HCT116 (cell line): Measurements from ENCODE around the gene CALCOCO2. TPM values are rescaled to one million over a fixed set of nuclear protein-coding genes. Genes with fewer than 3 reads are reported as not detected.

Source experiments
- ATAC-seq: fragments of 200-7000 bp; cut with Tn5 transposase; 2 replicates; pipeline ENCODE4 v1.9.1; 2020; ENCODE audit warnings: mild to moderate bottlenecking, moderate library complexity
- BruUV-seq: library from RNA; stranded (reverse); fragments of 400-500 nt; replicated peaks from 2 replicates; lab custom pipeline; 2021; lab: Mats Ljungman, UMichigan
- CTCF ChIA-PET: fragments of 300-600 bp; sonication (Branson Sonifier 250); formaldehyde crosslinking; loops from one replicate; lab custom pipeline; 2021; ENCODE audit warnings: antibody characterized with exemption; lab: Charles Lee
- POLR2A ChIA-PET: fragments of 300-600, 350-600 bp; sonication (Branson Sonifier 250); formaldehyde crosslinking; loops from one replicate; lab custom pipeline; 2021; ENCODE audit warnings: antibody characterized with exemption; lab: Charles Lee
- RAD21 ChIA-PET, 2 experiments: fragments of 300-600 bp; sonication (Branson Sonifier 250); formaldehyde crosslinking; loops; one replicate each; lab custom pipeline; 2023; ENCODE audit warnings: low total read pairs in 2 of 2; ENCODE audit not compliant: uncharacterized antibody in 2 of 2, unreplicated experiment in 2 of 2, low non-redundant PET in 1 of 2; lab: Charles Lee
- DNase-seq: peaks from one replicate; pipeline ENCODE4 v3.0.0-alpha.2; 2010; ENCODE audit warnings: low read depth, low spot score
- H2AFZ ChIP-seq: fragments of 200-600 bp; shearing (Covaris generic), sonication (generic); 2 replicates; pipeline ENCODE4 v1.6.1; 2017; ENCODE audit warnings: low read depth, mixed run types, mixed read lengths, antibody characterized with exemption, low read length; ENCODE audit not compliant: poor library complexity, severe bottlenecking
- H3K27ac ChIP-seq: 2 replicates; pipeline ENCODE4 v1.5.1; 2012; ENCODE audit warnings: low read depth, low read length
- H3K27me3 ChIP-seq: fragments of 200-600 bp; sonication (generic); 2 replicates; pipeline ENCODE4 v1.6.1; 2016; ENCODE audit warnings: mixed run types, low read length, mixed read lengths; ENCODE audit not compliant: insufficient read depth
- H3K36me3 ChIP-seq, 2 experiments: fragments of 200-500 bp in 1 of 2; fragments of 200-600 bp in 1 of 2; sonication (Bioruptor generic) in 1 of 2; sonication (generic) in 1 of 2; 2 replicates each; pipeline versions ENCODE4 v1.5.1 to v1.6.1; 2014 to 2016; ENCODE audit warnings: low read length in 2 of 2, inconsistent platforms in 1 of 2, mixed read lengths in 1 of 2, mixed run types in 1 of 2; ENCODE audit not compliant: insufficient read depth in 2 of 2, control insufficient read depth in 1 of 2
- H3K4me1 ChIP-seq, 2 experiments: fragments of 200-600 bp in 1 of 2; sonication (generic) in 1 of 2; 2 replicates each; pipeline versions ENCODE4 v1.5.1 to v1.6.1; 2012 to 2017; ENCODE audit warnings: low read length in 2 of 2, inconsistent platforms in 1 of 2, mild to moderate bottlenecking in 1 of 2, mixed read lengths in 1 of 2, mixed run types in 1 of 2, moderate library complexity in 1 of 2; ENCODE audit not compliant: insufficient read depth in 2 of 2, control insufficient read depth in 1 of 2
- H3K4me2 ChIP-seq: fragments of 200-600 bp; sonication (generic); 2 replicates; pipeline ENCODE4 v1.6.1; 2017; ENCODE audit warnings: mixed run types, low read length, mixed read lengths
- H3K4me3 ChIP-seq, 2 experiments: fragments of 200-600 bp in 1 of 2; sonication (generic) in 1 of 2; replicated peaks in 1 of 2; 2 replicates each; pipeline ENCODE4 v1.5.1; 2011 to 2016; ENCODE audit warnings: low read length in 2 of 2, control low read depth in 1 of 2, low read depth in 1 of 2, mild to moderate bottlenecking in 1 of 2, mixed read lengths in 1 of 2, mixed run types in 1 of 2
- H3K79me2 ChIP-seq: fragments of 200-600 bp; sonication (generic); 2 replicates; pipeline ENCODE4 v1.6.1; 2017; ENCODE audit warnings: mild to moderate bottlenecking, mixed run types, low read length, moderate library complexity, mixed read lengths; ENCODE audit not compliant: insufficient read depth
- H3K9ac ChIP-seq: fragments of 200-600 bp; sonication (generic); 2 replicates; pipeline ENCODE4 v1.6.1; 2016; ENCODE audit warnings: low read length, mixed read lengths
- H3K9me2 ChIP-seq: fragments of 200-600 bp; sonication (generic), shearing (Covaris generic); 2 replicates; pipeline ENCODE4 v1.6.1; 2017; ENCODE audit warnings: mixed run types, mild to moderate bottlenecking, moderate library complexity; ENCODE audit not compliant: insufficient read depth
- H3K9me3 ChIP-seq, 2 experiments: fragments of 200-500 bp in 1 of 2; fragments of 200-600 bp in 1 of 2; sonication (Bioruptor generic) in 1 of 2; sonication (generic) in 1 of 2; 2 replicates each; pipeline ENCODE4 v1.6.1; 2014 to 2017; ENCODE audit warnings: low read length in 2 of 2, mixed read lengths in 2 of 2, inconsistent platforms in 1 of 2, low read depth in 1 of 2, mild to moderate bottlenecking in 1 of 2, mixed run types in 1 of 2, moderate library complexity in 1 of 2; ENCODE audit not compliant: control insufficient read depth in 1 of 2, insufficient read depth in 1 of 2
- H4K20me1 ChIP-seq: fragments of 200-600 bp; sonication (generic), shearing (Covaris generic); 2 replicates; pipeline ENCODE4 v1.6.1; 2017; ENCODE audit warnings: mixed run types, mild to moderate bottlenecking, moderate library complexity; ENCODE audit not compliant: insufficient read depth
- CEBPB ChIP-seq: IDR thresholded peaks from 2 replicates; pipeline ENCODE4 v1.6.1; 2012; ENCODE audit warnings: low read depth
- EZH2 ChIP-seq: fragments of 200-600 bp; sonication (generic); IDR thresholded peaks from 2 replicates; pipeline ENCODE4 v1.6.1; 2017; ENCODE audit warnings: antibody characterized with exemption, mixed run types
- EZH2phosphoT487 ChIP-seq: fragments of 200-600 bp; IDR thresholded peaks from 2 replicates; pipeline ENCODE4 v1.6.1; 2018; ENCODE audit warnings: antibody characterized with exemption, borderline replicate concordance
- FOSL1 ChIP-seq: IDR thresholded peaks from 2 replicates; pipeline ENCODE4 v1.6.1; 2012; ENCODE audit warnings: low read depth
- JUND ChIP-seq: IDR thresholded peaks from 2 replicates; pipeline ENCODE4 v1.6.1; 2012
- SIN3A ChIP-seq: IDR thresholded peaks from 2 replicates; pipeline ENCODE4 v1.6.1; 2012; ENCODE audit warnings: low read depth
- SRF ChIP-seq: IDR thresholded peaks from 2 replicates; pipeline ENCODE4 v1.6.1; 2012; ENCODE audit warnings: low read depth
- TCF7L2 ChIP-seq: IDR thresholded peaks from 2 replicates; pipeline ENCODE4 v1.7.0; 2011; ENCODE audit warnings: borderline replicate concordance, inconsistent platforms; ENCODE audit not compliant: insufficient read depth, insufficient read length; ENCODE audit errors: extremely low read depth
- YY1 ChIP-seq: IDR thresholded peaks from 2 replicates; pipeline ENCODE4 v1.6.1; 2011; ENCODE audit warnings: low read length, low read depth, moderate library complexity, mild to moderate bottlenecking; ENCODE audit not compliant: insufficient replicate concordance; ENCODE audit errors: extremely low read depth
- ZNF274 ChIP-seq: fragments of 200-500 bp; sonication (Bioruptor generic); IDR thresholded peaks from 2 replicates; pipeline ENCODE4 v1.6.1; 2014; ENCODE audit warnings: mild to moderate bottlenecking, low read depth, low read length, inconsistent platforms
- intact Hi-C: fragments of 100-400 bp; cut with micrococcal nuclease; formaldehyde crosslinking; loops from 2 replicates; pipeline ENCODE4 v1.10.0; 2022
- total RNA-seq: library from RNA; stranded (reverse); gene quantifications from one replicate; pipeline ENCODE4 v1.2.1, GENCODE V29; 2021; ENCODE audit not compliant: unreplicated experiment
- TF ChIP-seq, protein P1 (sequence below), 3 experiments: fragments of 200-600 bp in 1 of 3; sonication (generic) in 1 of 3; IDR thresholded peaks in 2 of 3; conservative IDR thresholded peaks in 1 of 3; 2 replicates each; pipeline ENCODE4 v1.5.1; 2012 to 2017; ENCODE audit warnings: low read depth in 2 of 3, low read length in 2 of 3, antibody characterized with exemption in 1 of 3, borderline replicate concordance in 1 of 3, control low read depth in 1 of 3, mild to moderate bottlenecking in 1 of 3, mixed read lengths in 1 of 3, mixed run types in 1 of 3, moderate library complexity in 1 of 3; ENCODE audit not compliant: insufficient read depth in 1 of 3

CALCOCO2 gene
- total RNA-seq, 1 experiment from 2014 or later, result 151 TPM

DNA sequence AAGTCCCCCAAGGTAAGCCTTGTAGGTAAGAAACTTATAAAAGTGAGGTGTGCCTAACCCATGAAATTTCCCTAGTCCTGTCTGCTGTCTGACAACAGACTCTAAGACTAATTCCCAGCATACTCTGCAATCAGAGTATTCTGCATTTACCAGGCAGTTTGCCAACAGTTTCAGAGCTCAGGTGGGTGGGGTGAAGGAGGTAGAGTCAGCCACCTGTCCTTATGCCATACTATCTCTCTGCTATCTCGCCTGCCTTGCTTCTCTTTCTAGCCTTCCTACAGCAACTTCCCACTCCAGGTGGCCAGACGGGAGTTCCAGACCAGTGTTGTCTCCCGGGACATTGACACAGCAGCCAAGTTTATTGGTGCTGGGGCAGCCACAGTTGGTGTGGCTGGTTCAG, 64.1 kb downstream of the CALCOCO2 start:
- DNase-seq (no peak), ATAC-seq (no peak)
- Histone ChIP-seq H3K27me3 (no peaks in the 10 kb centered on the region), H2AFZ (no peak overlapping the region), H3K27ac (no peak overlapping the region), H3K79me2 (peaks cover 44% of the 10 kb centered on the region), H3K9me2 (no peaks in the 10 kb centered on the region), H4K20me1 (no peaks in the 10 kb centered on the region), H3K9me3 (no peaks in the 10 kb centered on the region), H3K4me1 (peaks cover 11 to 28% of the 10 kb centered on the region in 2 experiments; a peak in 3 of 4 replicates), H3K4me3 (no peak overlapping the region), H3K4me2 (peak overlapping the region; percentile 76; the same call in 1 of the 2 replicates), H3K9ac (no peak overlapping the region), H3K36me3 (peaks cover 22 to 41% of the 10 kb centered on the region in 2 experiments; a peak in 3 of 4 replicates)
- ChIA-PET POLR2A (no interaction called here), RAD21 (no interaction called here), CTCF (no interaction called here)
- intact Hi-C loops, result loop anchor here (5.0 kb wide), 1 partner anchor 297 kb away; no protein-coding TSS in a partner anchor
- TF ChIP-seq EZH2phosphoT487 (no peak), YY1 (no peak), JUND (no peak), TCF7L2 (no peak), ZNF274 (no peak), SRF (no peak), EZH2 (no peak), SIN3A (no peak), CEBPB (no peak), FOSL1 (no peak)
- TF ChIP-seq, protein P1, sequence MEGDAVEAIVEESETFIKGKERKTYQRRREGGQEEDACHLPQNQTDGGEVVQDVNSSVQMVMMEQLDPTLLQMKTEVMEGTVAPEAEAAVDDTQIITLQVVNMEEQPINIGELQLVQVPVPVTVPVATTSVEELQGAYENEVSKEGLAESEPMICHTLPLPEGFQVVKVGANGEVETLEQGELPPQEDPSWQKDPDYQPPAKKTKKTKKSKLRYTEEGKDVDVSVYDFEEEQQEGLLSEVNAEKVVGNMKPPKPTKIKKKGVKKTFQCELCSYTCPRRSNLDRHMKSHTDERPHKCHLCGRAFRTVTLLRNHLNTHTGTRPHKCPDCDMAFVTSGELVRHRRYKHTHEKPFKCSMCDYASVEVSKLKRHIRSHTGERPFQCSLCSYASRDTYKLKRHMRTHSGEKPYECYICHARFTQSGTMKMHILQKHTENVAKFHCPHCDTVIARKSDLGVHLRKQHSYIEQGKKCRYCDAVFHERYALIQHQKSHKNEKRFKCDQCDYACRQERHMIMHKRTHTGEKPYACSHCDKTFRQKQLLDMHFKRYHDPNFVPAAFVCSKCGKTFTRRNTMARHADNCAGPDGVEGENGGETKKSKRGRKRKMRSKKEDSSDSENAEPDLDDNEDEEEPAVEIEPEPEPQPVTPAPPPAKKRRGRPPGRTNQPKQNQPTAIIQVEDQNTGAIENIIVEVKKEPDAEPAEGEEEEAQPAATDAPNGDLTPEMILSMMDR (IDR thresholded peaks at IDR 0.05 in 2 of 3, conservative IDR thresholded peaks at IDR 0.05 in 1 of 3; ENCODE audit: borderline replicate concordance in 1 of 3, insufficient read depth in 1 of 3, low read depth in 2 of 3, low read length in 2 of 3), result no peak
- BruUV-seq, result no TSS peak
